HCT116 (cell line): Measurements from ENCODE around the gene SEC16B. TPM values are rescaled to one million over a fixed set of nuclear protein-coding genes. Genes with fewer than 3 reads are reported as not detected.

ENCODE experiments used
- ATAC-seq: fragments of 200-7000 bp; cut with Tn5 transposase; 2 replicates; pipeline ENCODE4 v1.9.1; 2020; ENCODE audit warnings: mild to moderate bottlenecking, moderate library complexity
- BruUV-seq: library from RNA; stranded (reverse); fragments of 400-500 nt; replicated peaks from 2 replicates; lab custom pipeline; 2021; lab: Mats Ljungman, UMichigan
- CTCF ChIA-PET: fragments of 300-600 bp; sonication (Branson Sonifier 250); formaldehyde crosslinking; loops from one replicate; lab custom pipeline; 2021; ENCODE audit warnings: antibody characterized with exemption; lab: Charles Lee
- POLR2A ChIA-PET: fragments of 300-600, 350-600 bp; sonication (Branson Sonifier 250); formaldehyde crosslinking; loops from one replicate; lab custom pipeline; 2021; ENCODE audit warnings: antibody characterized with exemption; lab: Charles Lee
- RAD21 ChIA-PET, 2 experiments: fragments of 300-600 bp; sonication (Branson Sonifier 250); formaldehyde crosslinking; loops; one replicate each; lab custom pipeline; 2023; ENCODE audit warnings: low total read pairs in 2 of 2; ENCODE audit not compliant: uncharacterized antibody in 2 of 2, unreplicated experiment in 2 of 2, low non-redundant PET in 1 of 2; lab: Charles Lee
- DNase-seq: peaks from one replicate; pipeline ENCODE4 v3.0.0-alpha.2; 2010; ENCODE audit warnings: low read depth, low spot score
- H2AFZ ChIP-seq: fragments of 200-600 bp; shearing (Covaris generic), sonication (generic); 2 replicates; pipeline ENCODE4 v1.6.1; 2017; ENCODE audit warnings: low read depth, mixed run types, mixed read lengths, antibody characterized with exemption, low read length; ENCODE audit not compliant: poor library complexity, severe bottlenecking
- H3K27ac ChIP-seq: 2 replicates; pipeline ENCODE4 v1.5.1; 2012; ENCODE audit warnings: low read depth, low read length
- H3K27me3 ChIP-seq: fragments of 200-600 bp; sonication (generic); 2 replicates; pipeline ENCODE4 v1.6.1; 2016; ENCODE audit warnings: mixed run types, low read length, mixed read lengths; ENCODE audit not compliant: insufficient read depth
- H3K36me3 ChIP-seq, 2 experiments: fragments of 200-500 bp in 1 of 2; fragments of 200-600 bp in 1 of 2; sonication (Bioruptor generic) in 1 of 2; sonication (generic) in 1 of 2; 2 replicates each; pipeline versions ENCODE4 v1.5.1 to v1.6.1; 2014 to 2016; ENCODE audit warnings: low read length in 2 of 2, inconsistent platforms in 1 of 2, mixed read lengths in 1 of 2, mixed run types in 1 of 2; ENCODE audit not compliant: insufficient read depth in 2 of 2, control insufficient read depth in 1 of 2
- H3K4me1 ChIP-seq, 2 experiments: fragments of 200-600 bp in 1 of 2; sonication (generic) in 1 of 2; 2 replicates each; pipeline versions ENCODE4 v1.5.1 to v1.6.1; 2012 to 2017; ENCODE audit warnings: low read length in 2 of 2, inconsistent platforms in 1 of 2, mild to moderate bottlenecking in 1 of 2, mixed read lengths in 1 of 2, mixed run types in 1 of 2, moderate library complexity in 1 of 2; ENCODE audit not compliant: insufficient read depth in 2 of 2, control insufficient read depth in 1 of 2
- H3K4me2 ChIP-seq: fragments of 200-600 bp; sonication (generic); 2 replicates; pipeline ENCODE4 v1.6.1; 2017; ENCODE audit warnings: mixed run types, low read length, mixed read lengths
- H3K4me3 ChIP-seq, 2 experiments: fragments of 200-600 bp in 1 of 2; sonication (generic) in 1 of 2; replicated peaks in 1 of 2; 2 replicates each; pipeline ENCODE4 v1.5.1; 2011 to 2016; ENCODE audit warnings: low read length in 2 of 2, control low read depth in 1 of 2, low read depth in 1 of 2, mild to moderate bottlenecking in 1 of 2, mixed read lengths in 1 of 2, mixed run types in 1 of 2
- H3K79me2 ChIP-seq: fragments of 200-600 bp; sonication (generic); 2 replicates; pipeline ENCODE4 v1.6.1; 2017; ENCODE audit warnings: mild to moderate bottlenecking, mixed run types, low read length, moderate library complexity, mixed read lengths; ENCODE audit not compliant: insufficient read depth
- H3K9ac ChIP-seq: fragments of 200-600 bp; sonication (generic); 2 replicates; pipeline ENCODE4 v1.6.1; 2016; ENCODE audit warnings: low read length, mixed read lengths
- H3K9me2 ChIP-seq: fragments of 200-600 bp; sonication (generic), shearing (Covaris generic); 2 replicates; pipeline ENCODE4 v1.6.1; 2017; ENCODE audit warnings: mixed run types, mild to moderate bottlenecking, moderate library complexity; ENCODE audit not compliant: insufficient read depth
- H3K9me3 ChIP-seq, 2 experiments: fragments of 200-500 bp in 1 of 2; fragments of 200-600 bp in 1 of 2; sonication (Bioruptor generic) in 1 of 2; sonication (generic) in 1 of 2; 2 replicates each; pipeline ENCODE4 v1.6.1; 2014 to 2017; ENCODE audit warnings: low read length in 2 of 2, mixed read lengths in 2 of 2, inconsistent platforms in 1 of 2, low read depth in 1 of 2, mild to moderate bottlenecking in 1 of 2, mixed run types in 1 of 2, moderate library complexity in 1 of 2; ENCODE audit not compliant: control insufficient read depth in 1 of 2, insufficient read depth in 1 of 2
- H4K20me1 ChIP-seq: fragments of 200-600 bp; sonication (generic), shearing (Covaris generic); 2 replicates; pipeline ENCODE4 v1.6.1; 2017; ENCODE audit warnings: mixed run types, mild to moderate bottlenecking, moderate library complexity; ENCODE audit not compliant: insufficient read depth
- ATF3 ChIP-seq: IDR thresholded peaks from 2 replicates; pipeline ENCODE4 v1.6.1; 2012
- CBX3 ChIP-seq: IDR thresholded peaks from 2 replicates; pipeline ENCODE4 v1.6.1; 2012; ENCODE audit warnings: low read depth
- CEBPB ChIP-seq: IDR thresholded peaks from 2 replicates; pipeline ENCODE4 v1.6.1; 2012; ENCODE audit warnings: low read depth
- ELF1 ChIP-seq: IDR thresholded peaks from 2 replicates; pipeline ENCODE4 v1.6.1; 2012; ENCODE audit warnings: low read depth, borderline replicate concordance
- EZH2 ChIP-seq: fragments of 200-600 bp; sonication (generic); IDR thresholded peaks from 2 replicates; pipeline ENCODE4 v1.6.1; 2017; ENCODE audit warnings: antibody characterized with exemption, mixed run types
- FOSL1 ChIP-seq: IDR thresholded peaks from 2 replicates; pipeline ENCODE4 v1.6.1; 2012; ENCODE audit warnings: low read depth
- JUND ChIP-seq: IDR thresholded peaks from 2 replicates; pipeline ENCODE4 v1.6.1; 2012
- MAX ChIP-seq: IDR thresholded peaks from 2 replicates; pipeline ENCODE4 v1.6.1; 2012
- POLR2A ChIP-seq: IDR thresholded peaks from 2 replicates; pipeline ENCODE4 v1.7.0; 2011; ENCODE audit warnings: borderline replicate concordance; ENCODE audit not compliant: insufficient read depth, insufficient read length; ENCODE audit errors: extremely low read depth
- POLR2AphosphoS5 ChIP-seq: IDR thresholded peaks from 2 replicates; pipeline ENCODE4 v1.6.1; 2011; ENCODE audit warnings: mild to moderate bottlenecking, low read depth, low read length, moderate library complexity
- RAD21 ChIP-seq: IDR thresholded peaks from 2 replicates; pipeline ENCODE4 v1.6.1; 2012; ENCODE audit warnings: low read depth, mild to moderate bottlenecking
- REST ChIP-seq: IDR thresholded peaks from 2 replicates; pipeline ENCODE4 v1.6.1; 2012; ENCODE audit warnings: low read depth
- SP1 ChIP-seq: IDR thresholded peaks from 2 replicates; pipeline ENCODE4 v1.6.1; 2012; ENCODE audit warnings: low read depth
- TCF7L2 ChIP-seq: IDR thresholded peaks from 2 replicates; pipeline ENCODE4 v1.7.0; 2011; ENCODE audit warnings: borderline replicate concordance, inconsistent platforms; ENCODE audit not compliant: insufficient read depth, insufficient read length; ENCODE audit errors: extremely low read depth
- YY1 ChIP-seq: IDR thresholded peaks from 2 replicates; pipeline ENCODE4 v1.6.1; 2011; ENCODE audit warnings: low read length, low read depth, moderate library complexity, mild to moderate bottlenecking; ENCODE audit not compliant: insufficient replicate concordance; ENCODE audit errors: extremely low read depth
- ZFX ChIP-seq: fragments of 450-650 bp; IDR thresholded peaks from 2 replicates; pipeline ENCODE4 v1.6.1; 2017
- ZNF274 ChIP-seq: fragments of 200-500 bp; sonication (Bioruptor generic); IDR thresholded peaks from 2 replicates; pipeline ENCODE4 v1.6.1; 2014; ENCODE audit warnings: mild to moderate bottlenecking, low read depth, low read length, inconsistent platforms
- intact Hi-C: fragments of 100-400 bp; cut with micrococcal nuclease; formaldehyde crosslinking; loops from 2 replicates; pipeline ENCODE4 v1.10.0; 2022
- total RNA-seq: library from RNA; stranded (reverse); gene quantifications from one replicate; pipeline ENCODE4 v1.2.1, GENCODE V29; 2021; ENCODE audit not compliant: unreplicated experiment

Gene SEC16B
- total RNA-seq, 1 experiment from 2014 or later: 1.2 TPM

GRCh38 chr1:177953549-177953948 lies 16.3 kb downstream of the SEC16B start:
- no peak overlapping the region for H3K9ac ChIP-seq
- POLR2A ChIA-PET: no interaction called here
- no peaks in the 10 kb centered on the region for H4K20me1 ChIP-seq
- CTCF ChIA-PET: no interaction called here
- no peak overlapping the region for H3K27ac ChIP-seq
- H3K4me1 ChIP-seq: no peaks in the 10 kb centered on the region
- no peaks in the 10 kb centered on the region for H3K27me3 ChIP-seq
- H3K4me2 ChIP-seq: no peak overlapping the region
- no peaks in the 10 kb centered on the region for H3K9me3 ChIP-seq
- intact Hi-C loops: no loop called here
- no peaks in the 10 kb centered on the region for H3K36me3 ChIP-seq
- RAD21 ChIA-PET: no interaction called here
- no peak overlapping the region for H2AFZ ChIP-seq
- H3K9me2 ChIP-seq: no peaks in the 10 kb centered on the region
- no peaks in the 10 kb centered on the region for H3K79me2 ChIP-seq
- TF ChIP-seq JUND (no peak), EZH2 (no peak), ELF1 (no peak), YY1 (no peak)
- no peak for ATAC-seq
- no peak for DNase-seq
- H3K4me3 ChIP-seq: no peak overlapping the region
- BruUV-seq: no TSS peak

- Histone ChIP-seq H3K36me3 (no peaks in the 10 kb centered on the region), H2AFZ (no peak overlapping the region), H3K4me3 (no peak overlapping the region), H4K20me1 (no peaks in the 10 kb centered on the region), H3K9me3 (no peaks in the 10 kb centered on the region), H3K9ac (no peak overlapping the region), H3K9me2 (no peaks in the 10 kb centered on the region), H3K4me2 (no peak overlapping the region), H3K79me2 (no peaks in the 10 kb centered on the region), H3K27ac (no peak overlapping the region), H3K27me3 (no peaks in the 10 kb centered on the region), H3K4me1 (no peaks in the 10 kb centered on the region)
- ATAC-seq (no peak), DNase-seq (no peak)
- ChIA-PET POLR2A (no interaction called here), CTCF (no interaction called here), RAD21 (no interaction called here)
- no TSS peak for BruUV-seq
- intact Hi-C loops: no loop called here
- TF ChIP-seq ELF1 (no peak), ZFX (no peak), RAD21 (no peak), MAX (no peak), EZH2 (no peak), ZNF274 (no peak), JUND (no peak), FOSL1 (no peak), POLR2AphosphoS5 (no peak), CEBPB (no peak), CBX3 (no peak), POLR2A (no peak), REST (no peak), YY1 (no peak), TCF7L2 (no peak), ATF3 (no peak), SP1 (no peak)
Observed at GRCh38 chr1:177952691-177953090, 17.2 kb downstream of the SEC16B start.
